Kidney (tissue), 14 donors: ENCODE measurements around the gene NDUFA8. TPM values are rescaled to one million over a fixed set of nuclear protein-coding genes. Genes with fewer than 3 reads are reported as not detected.

Experiments
- DNase-seq, 5 donors: peaks; one replicate each; pipeline ENCODE4 v3.0.0-alpha.2; 2013 to 2020
- FAIRE-seq: peaks from 2 replicates; lab custom pipeline; 2012; peaks lifted over from hg19 to GRCh38; lab: Jason Lieb, UNC
- H3K27ac ChIP-seq, 2 donors: one replicate each; pipeline ENCODE4 v1.7.0; 2013; ENCODE audit warnings: low read depth in 2 of 2, low read length in 2 of 2, inconsistent platforms in 1 of 2
- H3K27me3 ChIP-seq: one replicate; pipeline ENCODE4 v1.7.1; 2013; ENCODE audit warnings: low read length, inconsistent platforms; ENCODE audit not compliant: control insufficient read depth, insufficient read depth
- H3K36me3 ChIP-seq, 3 donors: one replicate each; pipeline versions ENCODE4 v1.7.0 to v1.7.1; 2013; ENCODE audit warnings: low read length in 3 of 3, control low read depth in 1 of 3, inconsistent platforms in 1 of 3; ENCODE audit not compliant: insufficient read depth in 3 of 3, control insufficient read depth in 2 of 3
- H3K4me1 ChIP-seq, 3 donors: one replicate each; pipeline versions ENCODE4 v1.7.0 to v1.7.1; 2013; ENCODE audit warnings: low read length in 3 of 3, inconsistent platforms in 1 of 3, low read depth in 1 of 3; ENCODE audit not compliant: control insufficient read depth in 2 of 3, insufficient read depth in 2 of 3
- H3K4me3 ChIP-seq, 3 donors: one replicate each; pipeline versions ENCODE4 v1.7.0 to v1.8.1; 2013; ENCODE audit warnings: low read length in 3 of 3, control low read depth in 1 of 3, inconsistent platforms in 1 of 3
- H3K9ac ChIP-seq, 3 donors: one replicate each; pipeline versions ENCODE4 v1.7.0 to v1.7.1; 2013; ENCODE audit warnings: low read length in 3 of 3, control low read depth in 1 of 3, inconsistent platforms in 1 of 3
- H3K9me3 ChIP-seq, 3 donors: one replicate each; pipeline versions ENCODE4 v1.7.0 to v1.7.1; 2013; ENCODE audit warnings: low read length in 3 of 3, control low read depth in 1 of 3, inconsistent platforms in 1 of 3; ENCODE audit not compliant: control insufficient read depth in 2 of 3, insufficient read depth in 1 of 3
- intact Hi-C: fragments of 100-400 bp; cut with DNase I; formaldehyde crosslinking; loops from one replicate; pipeline ENCODE4 v1.11.1; 2022
- polyA plus RNA-seq: library from polyadenylated mRNA; stranded (reverse); fragments of 350-450 nt; fragmentation: Illumina TruSeq; extraction: RNeasy Lipid Tissue Mini Kit (QIAGEN cat#74804); gene quantifications from one replicate; pipeline ENCODE4 v1.2.3, GENCODE V29; 2014; ENCODE audit warnings: low read depth, low replicate concordance; ENCODE audit not compliant: insufficient read depth
- total RNA-seq: library from RNA; stranded (reverse); fragmentation: NEBNext Ultra II Directional; extraction: Animal tissue kit (Norgen Biotek cat#: 25700); gene quantifications from one replicate; pipeline ENCODE4 v1.2.1, GENCODE V29; 2021
- TF ChIP-seq, protein P1 (sequence below): IDR thresholded peaks from 3 replicates; pipeline ENCODE4 v1.5.1; 2012; ENCODE audit warnings: mild to moderate bottlenecking, moderate library complexity, borderline replicate concordance; ENCODE audit not compliant: insufficient read depth; ENCODE audit errors: extremely low read depth
- donor health status: control.
- donor health status: control.
- donor health status: control.
- donor health status: control.
- donor health status: control.
- donor health status: DM: yes; HTN: yes; CAD: no.
- donor health status: Normal renal cell carcinoma (clear cell type).

The NDUFA8 gene
- total and polyA plus RNA-seq, 2 donors from 2014 or later, result 42.5 to 264 TPM

DNA sequence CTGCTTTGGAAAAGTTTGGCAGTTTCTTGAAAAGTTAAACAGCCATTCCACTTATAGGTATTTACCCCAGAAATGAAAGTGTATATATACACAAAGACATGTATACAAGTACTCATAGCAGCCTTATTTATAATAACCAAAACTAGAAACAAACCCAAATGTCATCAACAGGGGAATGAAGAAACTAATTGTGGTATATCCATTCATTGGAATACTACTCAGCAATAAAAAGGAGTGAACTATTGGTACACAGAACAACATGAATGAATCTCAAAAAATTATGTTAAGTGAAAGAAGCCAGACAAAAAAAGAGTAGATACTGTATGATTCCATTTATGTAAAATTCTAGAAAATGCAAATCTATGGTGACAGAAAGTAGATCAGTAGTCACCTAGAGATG lies 2.8 kb upstream of the NDUFA8 start:
- Histone ChIP-seq H3K27ac (no peak overlapping the region), H3K36me3 (no peaks in the 10 kb centered on the region), H3K9me3 (peaks cover 0 to 7% (median 2%) of the 10 kb centered on the region in 3 donors), H3K9ac (no peak overlapping the region), H3K27me3 (no peaks in the 10 kb centered on the region), H3K4me1 (peaks cover 0 to 9% (median 0%) of the 10 kb centered on the region in 3 donors), H3K4me3 (no peak overlapping the region)
- intact Hi-C loops, result no loop called here
- TF ChIP-seq, protein P1, sequence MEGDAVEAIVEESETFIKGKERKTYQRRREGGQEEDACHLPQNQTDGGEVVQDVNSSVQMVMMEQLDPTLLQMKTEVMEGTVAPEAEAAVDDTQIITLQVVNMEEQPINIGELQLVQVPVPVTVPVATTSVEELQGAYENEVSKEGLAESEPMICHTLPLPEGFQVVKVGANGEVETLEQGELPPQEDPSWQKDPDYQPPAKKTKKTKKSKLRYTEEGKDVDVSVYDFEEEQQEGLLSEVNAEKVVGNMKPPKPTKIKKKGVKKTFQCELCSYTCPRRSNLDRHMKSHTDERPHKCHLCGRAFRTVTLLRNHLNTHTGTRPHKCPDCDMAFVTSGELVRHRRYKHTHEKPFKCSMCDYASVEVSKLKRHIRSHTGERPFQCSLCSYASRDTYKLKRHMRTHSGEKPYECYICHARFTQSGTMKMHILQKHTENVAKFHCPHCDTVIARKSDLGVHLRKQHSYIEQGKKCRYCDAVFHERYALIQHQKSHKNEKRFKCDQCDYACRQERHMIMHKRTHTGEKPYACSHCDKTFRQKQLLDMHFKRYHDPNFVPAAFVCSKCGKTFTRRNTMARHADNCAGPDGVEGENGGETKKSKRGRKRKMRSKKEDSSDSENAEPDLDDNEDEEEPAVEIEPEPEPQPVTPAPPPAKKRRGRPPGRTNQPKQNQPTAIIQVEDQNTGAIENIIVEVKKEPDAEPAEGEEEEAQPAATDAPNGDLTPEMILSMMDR, result no peak
- DNase-seq (no peak), FAIRE-seq (no peak)

DNA sequence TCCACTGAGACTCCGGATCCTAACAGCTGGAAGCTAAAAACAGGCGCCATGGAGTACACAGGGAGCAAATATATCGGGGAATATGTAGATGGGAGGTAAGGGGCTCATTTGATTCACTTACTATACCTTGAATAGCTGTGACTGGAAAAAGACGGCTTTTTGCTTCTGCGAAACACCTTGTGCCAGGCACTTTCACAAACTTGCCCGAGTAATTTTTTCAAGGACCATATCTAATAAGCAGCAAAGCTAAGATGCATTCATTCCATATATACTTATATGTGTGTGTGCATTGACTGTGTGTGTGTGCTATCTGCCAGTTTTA lies 307 bp upstream of the NDUFA8 start:
- TF ChIP-seq, protein P1, result no peak
- Histone ChIP-seq H3K36me3 (no peaks in the 10 kb centered on the region), H3K9me3 (peaks cover 0 to 7% (median 2%) of the 10 kb centered on the region in 3 donors), H3K4me1 (peaks cover 0 to 9% (median 0%) of the 10 kb centered on the region in 3 donors), H3K27me3 (no peaks in the 10 kb centered on the region), H3K27ac (no peak overlapping the region), H3K9ac (peak overlapping the region in 2 of 3 donors; percentile 45 to 96), H3K4me3 (peak overlapping the region; percentile 96 to 99 (median 97))
- no peak for FAIRE-seq
- intact Hi-C loops, result no loop called here
- DNase-seq, result no peak

DNA sequence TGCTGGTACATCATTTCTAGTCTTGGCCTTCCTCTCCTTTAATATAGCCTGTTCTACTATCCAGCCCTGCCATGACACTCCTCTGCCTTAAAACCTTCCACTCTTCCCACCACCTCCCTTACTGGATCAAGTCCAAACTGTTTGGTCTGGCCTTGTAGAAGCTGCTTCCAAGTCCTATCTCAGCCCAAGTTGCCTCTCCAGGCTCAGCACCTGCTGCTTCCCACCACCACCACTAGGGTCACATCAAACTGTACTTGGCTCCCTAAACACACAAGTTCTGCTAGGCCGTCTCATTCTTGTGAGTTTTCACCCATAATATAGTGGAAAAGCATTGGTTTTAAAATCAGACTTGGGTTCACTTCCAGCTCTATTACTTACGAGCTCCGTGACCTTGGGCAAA lies 1.4 kb downstream of the NDUFA8 start:
- H3K4me1 ChIP-seq, result peaks cover 0 to 9% (median 0%) of the 10 kb centered on the region in 3 donors
- H3K27me3 ChIP-seq, result no peaks in the 10 kb centered on the region
- no peaks in the 10 kb centered on the region for H3K36me3 ChIP-seq
- no peak overlapping the region for H3K9ac ChIP-seq
- TF ChIP-seq, protein P1, result peak; percentile 30
- intact Hi-C loops, result no loop called here
- DNase-seq (peak in 2 of 5 donors; percentile 25 to 40), FAIRE-seq (no peak)
- peak overlapping the region in 2 of 3 donors; percentile 36 to 45 for H3K4me3 ChIP-seq
- H3K9me3 ChIP-seq, result peaks cover 0 to 7% (median 2%) of the 10 kb centered on the region in 3 donors
- no peak overlapping the region for H3K27ac ChIP-seq

DNA sequence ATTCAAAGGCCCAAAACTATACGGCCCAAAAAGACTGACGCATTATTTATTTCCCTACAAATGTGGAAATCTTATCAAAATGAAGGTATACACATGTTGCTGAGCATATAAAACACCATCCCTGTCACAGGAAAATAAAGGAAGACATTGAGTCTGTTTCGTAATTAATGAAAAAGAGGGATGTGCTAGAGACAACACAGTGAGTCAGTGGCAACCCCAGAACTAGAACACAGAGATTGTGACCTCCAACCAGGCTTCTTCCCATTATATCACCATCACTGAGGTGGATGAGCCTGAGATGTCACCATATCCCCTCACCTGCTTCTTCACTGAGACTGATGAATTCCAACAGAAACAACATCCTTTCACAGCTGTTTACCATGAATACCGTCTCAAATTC lies 3.8 kb downstream of the NDUFA8 start:
- no peak for DNase-seq
- peaks cover 0 to 13% (median 6%) of the 10 kb centered on the region in 3 donors for H3K36me3 ChIP-seq
- no peaks in the 10 kb centered on the region for H3K9me3 ChIP-seq
- peak overlapping the region in 1 of 3 donors; percentile 6 for H3K4me3 ChIP-seq
- no peak for FAIRE-seq
- TF ChIP-seq, protein P1, result no peak
- peaks cover 0 to 9% (median 0%) of the 10 kb centered on the region in 3 donors for H3K4me1 ChIP-seq
- H3K27me3 ChIP-seq, result no peaks in the 10 kb centered on the region
- H3K9ac ChIP-seq, result no peak overlapping the region
- no peak overlapping the region for H3K27ac ChIP-seq
- intact Hi-C loops, result no loop called here
